Measurements from ENCODE around the gene CACNA2D3. TPM values are rescaled to one million over a fixed set of nuclear protein-coding genes. Genes with fewer than 3 reads are reported as not detected.

CACNA2D3 gene
- total RNA-seq, 6 experiments from 2014 or later, result 0.14 to 0.23 (median 0.19) TPM; not detected in 2

DNA sequence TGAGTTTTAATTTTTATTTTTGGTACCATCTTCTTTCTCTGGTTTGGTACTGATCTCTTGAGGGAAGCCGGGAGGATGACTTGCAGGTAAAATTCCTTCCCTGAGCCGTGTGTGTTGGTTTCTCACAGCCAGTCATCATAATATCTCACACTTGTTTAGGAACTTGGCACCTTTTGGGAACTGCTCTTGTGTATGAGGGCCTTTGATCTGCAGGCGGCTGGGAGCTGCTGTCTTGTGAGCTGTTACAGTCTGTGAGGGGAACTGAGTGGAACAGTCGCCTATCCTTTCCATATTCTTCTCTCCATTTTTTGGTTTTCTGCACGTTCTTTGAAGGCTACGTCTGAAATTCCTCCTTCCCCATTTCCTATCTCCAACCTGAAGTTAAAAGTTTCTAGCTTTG is 75.2 kb downstream of the CACNA2D3 start:
- Mint-ChIP-seq H3K9me3 (peaks cover 57% of the 10 kb centered on the region), H3K4me3 (no peak overlapping the region), H3K27ac (no peak overlapping the region), H3K36me3 (ENCODE audit: low read depth) (no peaks in the 10 kb centered on the region), H3K4me1 (ENCODE audit: low read depth) (no peaks in the 10 kb centered on the region), H3K27me3 (ENCODE audit: insufficient read depth) (no peaks in the 10 kb centered on the region; the same call in 1 of the 2 replicates)
- DNase-seq, result no peak
- TF ChIP-seq, protein P1, sequence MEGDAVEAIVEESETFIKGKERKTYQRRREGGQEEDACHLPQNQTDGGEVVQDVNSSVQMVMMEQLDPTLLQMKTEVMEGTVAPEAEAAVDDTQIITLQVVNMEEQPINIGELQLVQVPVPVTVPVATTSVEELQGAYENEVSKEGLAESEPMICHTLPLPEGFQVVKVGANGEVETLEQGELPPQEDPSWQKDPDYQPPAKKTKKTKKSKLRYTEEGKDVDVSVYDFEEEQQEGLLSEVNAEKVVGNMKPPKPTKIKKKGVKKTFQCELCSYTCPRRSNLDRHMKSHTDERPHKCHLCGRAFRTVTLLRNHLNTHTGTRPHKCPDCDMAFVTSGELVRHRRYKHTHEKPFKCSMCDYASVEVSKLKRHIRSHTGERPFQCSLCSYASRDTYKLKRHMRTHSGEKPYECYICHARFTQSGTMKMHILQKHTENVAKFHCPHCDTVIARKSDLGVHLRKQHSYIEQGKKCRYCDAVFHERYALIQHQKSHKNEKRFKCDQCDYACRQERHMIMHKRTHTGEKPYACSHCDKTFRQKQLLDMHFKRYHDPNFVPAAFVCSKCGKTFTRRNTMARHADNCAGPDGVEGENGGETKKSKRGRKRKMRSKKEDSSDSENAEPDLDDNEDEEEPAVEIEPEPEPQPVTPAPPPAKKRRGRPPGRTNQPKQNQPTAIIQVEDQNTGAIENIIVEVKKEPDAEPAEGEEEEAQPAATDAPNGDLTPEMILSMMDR (IDR thresholded peaks at IDR 0.05), result no peak

DNA sequence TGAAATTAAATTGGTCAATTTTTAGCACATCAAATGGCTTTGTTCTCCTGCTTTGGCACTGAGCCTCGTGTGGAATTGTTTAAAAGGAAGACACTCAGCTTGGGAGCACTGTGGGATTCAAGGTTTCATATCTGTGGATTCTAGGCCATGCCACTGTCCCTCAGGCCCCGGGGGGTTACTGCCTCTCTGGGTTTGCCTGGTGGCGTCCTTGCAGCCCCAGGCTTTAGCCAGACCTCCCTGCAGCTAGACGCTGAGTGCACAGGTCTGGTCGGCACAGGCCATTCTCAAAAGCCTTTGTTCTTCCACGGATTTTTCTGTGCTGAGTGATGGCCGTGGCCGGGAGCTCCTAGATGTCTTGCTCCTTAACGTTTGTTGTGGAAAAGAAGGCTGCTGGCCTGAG is 76.2 kb downstream of the CACNA2D3 start:
- no peak overlapping the region for H3K4me3 Mint-ChIP-seq

DNA sequence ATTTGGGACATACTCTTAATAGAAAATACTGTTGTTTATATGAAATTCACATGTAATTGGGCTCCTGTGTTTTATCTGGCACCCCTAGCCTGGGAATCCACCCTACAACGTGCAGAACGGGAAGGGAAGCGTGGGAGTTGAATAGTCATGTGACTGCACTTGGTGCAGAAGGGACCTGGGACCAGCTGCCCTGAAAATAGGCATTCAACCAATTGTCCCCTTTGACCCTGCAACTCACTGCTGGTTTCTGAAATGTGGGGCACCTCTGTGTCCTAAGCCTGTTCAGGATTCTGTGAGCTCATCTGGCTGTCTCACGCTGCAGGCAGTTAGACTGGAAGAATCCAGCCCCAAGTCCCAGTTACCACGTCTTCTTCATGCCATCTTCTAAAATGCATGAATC is 79.7 kb downstream of the CACNA2D3 start:
- TF ChIP-seq, protein P1 (IDR thresholded peaks at IDR 0.05), result no peak
- Mint-ChIP-seq H3K9me3 (peaks cover 54% of the 10 kb centered on the region), H3K4me3 (no peak overlapping the region), H3K27ac (no peak overlapping the region), H3K4me1 (ENCODE audit: low read depth) (no peaks in the 10 kb centered on the region), H3K27me3 (ENCODE audit: insufficient read depth) (no peaks in the 10 kb centered on the region; the same call in 1 of the 2 replicates), H3K36me3 (ENCODE audit: low read depth) (peaks cover 5% of the 10 kb centered on the region)
- DNase-seq, result no peak

More for the DNA sequence above, 76.2 kb downstream of the CACNA2D3 start:
- Mint-ChIP-seq H3K36me3 (ENCODE audit: low read depth) (no peaks in the 10 kb centered on the region), H3K27me3 (ENCODE audit: insufficient read depth) (no peaks in the 10 kb centered on the region; the same call in 1 of the 2 replicates), H3K4me1 (ENCODE audit: low read depth) (no peaks in the 10 kb centered on the region), H3K9me3 (peaks cover 56% of the 10 kb centered on the region), H3K27ac (no peak overlapping the region)
- no peak for DNase-seq
- TF ChIP-seq, protein P1 (IDR thresholded peaks at IDR 0.05), result no peak

DNA sequence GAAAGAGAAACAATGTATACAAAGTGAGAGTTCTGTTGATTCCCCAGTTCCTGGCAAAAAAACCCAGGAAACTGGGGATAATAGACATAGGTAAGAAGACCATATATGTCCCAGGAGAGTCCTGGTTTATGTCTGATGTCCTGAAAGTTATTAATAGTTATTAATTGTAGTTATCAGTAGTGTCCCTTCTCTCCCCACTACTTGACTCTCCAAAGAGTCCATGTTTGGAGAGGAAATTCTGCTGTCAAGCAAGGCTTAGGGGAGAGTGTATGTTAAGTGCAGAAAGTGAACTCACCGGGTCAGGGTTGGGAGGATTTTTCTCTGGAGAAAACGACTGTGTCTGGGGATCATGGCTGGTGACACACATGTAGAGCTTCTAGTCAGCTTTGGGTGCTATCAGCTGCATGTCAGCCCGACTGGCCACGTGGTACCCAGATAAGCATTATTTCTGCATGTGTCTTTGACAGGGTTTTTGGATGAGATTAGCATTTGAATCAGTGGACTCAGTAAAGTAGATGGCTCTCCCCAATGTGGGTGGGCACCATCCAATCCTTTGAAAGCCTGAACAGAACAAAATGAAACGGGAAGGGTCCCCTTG is 80.4 kb downstream of the CACNA2D3 start:
- Mint-ChIP-seq H3K27me3 (ENCODE audit: insufficient read depth) (peaks cover 1% of the 10 kb centered on the region), H3K4me3 (no peak overlapping the region), H3K9me3 (peaks cover 49% of the 10 kb centered on the region), H3K27ac (no peak overlapping the region), H3K36me3 (ENCODE audit: low read depth) (peaks cover 5% of the 10 kb centered on the region), H3K4me1 (ENCODE audit: low read depth) (no peaks in the 10 kb centered on the region)
- TF ChIP-seq, protein P1 (IDR thresholded peaks at IDR 0.05), result no peak
- no peak for DNase-seq

DNA sequence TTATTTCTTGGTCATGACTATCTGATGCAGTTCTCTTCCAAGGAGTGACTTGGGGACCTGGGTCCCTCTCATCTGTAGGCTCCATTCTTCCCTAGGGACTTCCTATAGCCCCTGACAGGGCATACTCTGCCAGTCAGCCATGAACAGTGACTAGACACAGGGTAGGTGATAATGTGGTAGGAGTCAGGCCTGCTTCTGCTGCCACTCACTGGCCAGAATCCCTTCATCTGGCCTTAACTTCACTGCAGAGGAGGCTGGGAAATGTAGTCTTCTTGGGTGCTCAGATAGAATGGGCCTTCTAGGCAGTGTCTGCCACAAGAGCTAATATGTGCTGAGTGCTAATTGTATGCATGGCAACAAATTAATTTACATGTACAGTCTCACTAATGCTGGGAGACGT is 84.5 kb downstream of the CACNA2D3 start:
- no peak overlapping the region for H3K27ac Mint-ChIP-seq
- TF ChIP-seq, protein P1 (IDR thresholded peaks at IDR 0.05), result no peak
- peaks cover 5% of the 10 kb centered on the region for H3K36me3 Mint-ChIP-seq (ENCODE audit: low read depth)
- no peaks in the 10 kb centered on the region for H3K4me1 Mint-ChIP-seq (ENCODE audit: low read depth)
- H3K4me3 Mint-ChIP-seq, result no peak overlapping the region
- DNase-seq, result no peak
- peaks cover 50% of the 10 kb centered on the region for H3K9me3 Mint-ChIP-seq
- H3K27me3 Mint-ChIP-seq (ENCODE audit: insufficient read depth), result peaks cover 1% of the 10 kb centered on the region
